HUES64 (cell line): ENCODE data around the gene SLC12A4.
"Not testable (repeated sequence)": the region's sequence is repeated elsewhere in the genome, so short reads cannot be mapped to it uniquely, and the experiment has no call there.

Experiments
- H3K27ac ChIP-seq: 2 replicates; pipeline ENCODE4 v1.7.0; 2013; ENCODE audit warnings: low read depth, low read length, inconsistent platforms
- H3K27me3 ChIP-seq: 2 replicates; pipeline ENCODE4 v1.6.1; 2013; ENCODE audit warnings: mild to moderate bottlenecking, low read length; ENCODE audit not compliant: insufficient read depth
- H3K36me3 ChIP-seq: 2 replicates; pipeline ENCODE4 v1.6.1; 2013; ENCODE audit warnings: mild to moderate bottlenecking, low read length; ENCODE audit not compliant: insufficient read depth
- H3K4me1 ChIP-seq: 2 replicates; pipeline ENCODE4 v1.6.1; 2013; ENCODE audit warnings: mild to moderate bottlenecking, low read length, moderate library complexity; ENCODE audit not compliant: insufficient read depth
- H3K4me3 ChIP-seq: 2 replicates; pipeline ENCODE4 v1.5.1; 2013; ENCODE audit warnings: mild to moderate bottlenecking, low read length, moderate library complexity
- H3K9ac ChIP-seq: 2 replicates; pipeline ENCODE4 v1.6.1; 2013; ENCODE audit warnings: mild to moderate bottlenecking, low read depth, low read length
- H3K9me3 ChIP-seq: 2 replicates; pipeline ENCODE4 v1.6.1; 2013; ENCODE audit warnings: low read depth, low read length; ENCODE audit not compliant: insufficient read depth
- WGBS: fragments of 150-250, 120-280 bp; methylation state at CpG from one replicate; pipeline ENCODE4 v1.1.7; 2013; ENCODE audit warnings: missing lambda C conversion rate; 5-methylcytosine and 5-hydroxymethylcytosine counted together

Gene SLC12A4

DNA sequence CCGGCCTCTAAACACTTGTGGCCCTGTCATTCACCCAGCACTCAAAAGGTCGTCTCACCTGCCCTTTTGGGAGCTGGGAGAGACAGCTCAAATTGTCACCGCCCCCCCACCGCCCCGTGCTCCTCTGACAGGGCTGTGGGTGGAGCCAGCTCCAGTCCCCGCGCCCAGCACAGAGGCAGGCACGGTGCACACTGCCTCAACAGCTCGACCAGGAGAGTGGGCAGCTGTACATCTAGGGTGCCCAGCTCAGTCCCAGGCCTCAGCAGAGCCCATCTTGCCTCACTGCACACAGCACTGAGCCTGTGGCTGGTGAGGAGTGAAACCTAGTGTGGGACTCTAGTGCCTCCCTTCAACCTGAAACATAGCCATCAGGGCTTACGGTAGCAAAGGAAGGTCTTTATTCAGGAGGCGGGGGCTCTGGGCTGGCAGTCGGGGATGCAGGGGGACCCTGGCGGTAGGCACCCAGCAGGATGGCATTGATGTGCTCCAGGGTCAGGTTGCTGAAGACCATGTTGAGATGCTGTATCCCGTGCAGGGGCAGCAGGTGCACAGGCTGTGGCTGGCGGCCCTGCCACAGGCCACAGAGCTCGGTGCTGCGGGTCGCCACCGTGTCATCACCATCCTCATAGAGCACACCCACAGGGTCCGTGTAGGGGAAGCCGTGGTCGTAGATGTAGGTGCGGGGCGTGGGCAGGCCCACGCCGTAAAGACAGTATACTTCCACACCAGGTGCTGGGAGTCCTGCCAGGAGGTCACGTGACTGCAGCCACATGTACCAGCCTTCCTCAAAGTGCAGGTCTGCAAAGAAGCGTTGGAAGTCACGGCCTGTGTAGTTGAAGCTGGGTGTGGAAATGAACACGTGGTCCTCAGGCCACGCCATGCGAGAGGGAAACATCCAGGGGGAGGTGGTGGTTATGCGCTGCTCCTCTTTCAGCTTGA lies 28.7 kb downstream of the SLC12A4 start:
- no peaks in the 10 kb centered on the region for H3K27me3 ChIP-seq
- 0 out of 2 replicates have a peak, but pooled peaks cover 4% of the 10 kb centered on the region for H3K4me1 ChIP-seq
- H3K27ac ChIP-seq = no peak overlapping the region
- no peaks in the 10 kb centered on the region for H3K9me3 ChIP-seq
- peaks cover 11% of the 10 kb centered on the region for H3K36me3 ChIP-seq
- H3K9ac ChIP-seq = no peak overlapping the region
- no peak overlapping the region for H3K4me3 ChIP-seq
- WGBS = 93% methylated on average over 33 of the region's 33 CpGs

DNA sequence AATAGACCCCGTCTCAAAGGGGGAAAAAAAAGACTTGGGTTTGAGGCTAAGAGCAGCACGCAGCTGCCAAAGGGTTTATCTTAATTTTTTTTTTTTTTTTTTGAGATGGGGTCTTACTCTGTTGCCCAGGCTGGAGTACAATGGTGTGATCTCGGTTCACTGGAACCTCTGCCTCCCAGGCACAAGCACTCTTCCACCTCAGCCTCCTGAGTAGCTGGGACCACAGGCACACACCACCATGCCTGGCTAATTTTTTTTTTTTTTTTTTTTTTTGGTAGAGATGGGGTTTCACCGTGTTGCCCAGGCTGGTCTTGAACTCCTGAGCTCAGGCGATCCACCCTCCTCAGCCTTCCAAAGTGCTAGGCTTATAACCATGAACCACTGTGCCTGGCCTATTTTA lies 30.7 kb downstream of the SLC12A4 start:
- 87% methylated on average over 5 of the region's 5 CpGs for WGBS
- not testable (repeated sequence) for H3K9ac ChIP-seq, H3K36me3 ChIP-seq, H3K27ac ChIP-seq, H3K9me3 ChIP-seq, H3K4me1 ChIP-seq, H3K4me3 ChIP-seq, H3K27me3 ChIP-seq

DNA sequence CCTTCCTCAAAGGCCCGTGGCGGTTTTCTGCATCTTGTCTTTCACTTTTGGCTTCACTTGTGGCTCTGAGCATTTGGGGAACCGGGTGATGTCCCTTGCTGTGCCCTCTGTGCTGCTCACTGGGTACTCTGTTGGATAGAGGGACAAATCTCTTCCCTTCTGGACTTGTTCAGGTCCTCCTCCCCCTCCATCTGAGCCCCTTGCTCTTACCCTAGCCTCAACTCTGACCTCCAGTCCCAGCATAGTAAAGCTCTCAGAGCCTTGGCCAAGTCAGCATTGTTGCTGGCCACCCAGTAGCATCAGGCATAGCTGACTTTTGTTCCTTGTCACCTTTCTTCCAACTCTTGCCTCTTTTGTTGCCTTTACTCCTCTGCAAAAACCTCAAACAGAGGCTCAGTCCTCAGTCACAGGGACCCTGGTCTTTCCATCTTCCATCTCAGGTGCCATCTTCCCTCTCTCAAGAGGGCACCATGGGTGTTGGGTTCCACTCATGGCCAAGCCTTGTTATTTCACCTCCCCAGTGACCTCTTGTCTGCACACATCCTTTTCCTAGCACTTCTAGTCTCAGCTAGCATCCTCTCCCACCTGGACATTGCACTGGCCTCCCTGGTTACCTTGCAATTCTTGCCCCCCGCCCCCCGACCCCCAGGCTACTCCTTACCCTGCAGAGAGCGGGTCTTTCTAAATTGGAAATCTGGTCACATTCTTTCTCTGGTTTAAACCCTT lies 31.4 kb downstream of the SLC12A4 start:
- H3K9me3 ChIP-seq = no peaks in the 10 kb centered on the region
- peaks cover 4% of the 10 kb centered on the region; the same call in 1 of the 2 replicates for H3K4me1 ChIP-seq
- 0 out of 2 replicates have a peak, but pooled peaks cover 6% of the 10 kb centered on the region for H3K36me3 ChIP-seq
- WGBS = 51% methylated on average over 6 of the region's 6 CpGs
- H3K9ac ChIP-seq = peak overlapping the region; percentile 85
- peak overlapping the region; percentile 87 for H3K4me3 ChIP-seq
- no peaks in the 10 kb centered on the region for H3K27me3 ChIP-seq
- H3K27ac ChIP-seq = no peak overlapping the region

DNA sequence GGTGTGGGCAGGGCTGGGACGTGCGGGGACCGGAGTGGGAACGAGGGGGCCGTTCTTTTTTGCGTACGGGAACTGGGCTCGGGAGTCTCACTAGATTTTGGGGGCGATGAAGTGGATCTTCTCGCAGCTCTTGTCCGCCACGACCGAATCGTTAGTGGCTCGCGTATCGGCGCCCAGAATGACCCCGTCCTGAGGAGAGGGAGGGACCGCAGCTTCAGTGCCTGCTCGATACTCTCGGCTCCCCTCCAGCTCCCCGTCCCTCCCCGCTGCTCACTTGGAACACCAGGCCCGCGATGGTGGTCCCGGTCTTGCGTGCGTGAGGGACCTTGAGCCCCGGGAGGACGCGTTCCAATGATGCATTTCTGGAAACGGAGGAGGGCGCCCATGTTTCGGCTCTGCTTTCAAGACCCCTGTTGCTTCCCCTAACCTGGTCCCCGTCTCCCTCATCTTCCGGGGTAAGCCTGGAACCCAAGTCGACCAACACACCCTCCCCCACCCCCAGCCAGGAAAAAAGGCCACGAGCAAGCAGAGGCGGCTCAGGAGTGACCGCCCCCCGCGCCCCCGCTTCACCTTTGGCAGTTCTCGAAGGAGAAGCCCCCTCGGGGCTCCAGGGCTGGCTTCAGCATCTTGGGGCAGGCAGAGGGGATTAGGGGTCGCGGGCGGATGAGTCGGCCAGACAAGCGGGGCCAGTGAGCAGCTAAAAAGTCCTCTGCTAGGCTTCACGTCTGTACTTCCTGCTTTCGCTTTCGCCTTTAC lies 32.1 kb downstream of the SLC12A4 start, which contains the start of gene PSMB10:
TSS of gene PSMB10 (minus strand) at position 727 of the 756 bp plus-strand sequence. CDS start at position 626, 101 bp downstream.
- Histone ChIP-seq H3K27me3 (no peaks in the 10 kb centered on the region), H3K4me3 (peak within 1 kb of the TSS; percentile 87), H3K9me3 (no peaks in the 10 kb centered on the region), H3K36me3 (0 out of 2 replicates have a peak, but pooled peaks cover 6% of the 10 kb centered on the region), H3K4me1 (peaks cover 4% of the 10 kb centered on the region; the same call in 1 of the 2 replicates), H3K27ac (peak within 1 kb of the TSS; percentile 65), H3K9ac (peak within 1 kb of the TSS; percentile 85)
- 1% methylated on average over 54 of the region's 54 CpGs for whole genome bisulfite sequencing

DNA sequence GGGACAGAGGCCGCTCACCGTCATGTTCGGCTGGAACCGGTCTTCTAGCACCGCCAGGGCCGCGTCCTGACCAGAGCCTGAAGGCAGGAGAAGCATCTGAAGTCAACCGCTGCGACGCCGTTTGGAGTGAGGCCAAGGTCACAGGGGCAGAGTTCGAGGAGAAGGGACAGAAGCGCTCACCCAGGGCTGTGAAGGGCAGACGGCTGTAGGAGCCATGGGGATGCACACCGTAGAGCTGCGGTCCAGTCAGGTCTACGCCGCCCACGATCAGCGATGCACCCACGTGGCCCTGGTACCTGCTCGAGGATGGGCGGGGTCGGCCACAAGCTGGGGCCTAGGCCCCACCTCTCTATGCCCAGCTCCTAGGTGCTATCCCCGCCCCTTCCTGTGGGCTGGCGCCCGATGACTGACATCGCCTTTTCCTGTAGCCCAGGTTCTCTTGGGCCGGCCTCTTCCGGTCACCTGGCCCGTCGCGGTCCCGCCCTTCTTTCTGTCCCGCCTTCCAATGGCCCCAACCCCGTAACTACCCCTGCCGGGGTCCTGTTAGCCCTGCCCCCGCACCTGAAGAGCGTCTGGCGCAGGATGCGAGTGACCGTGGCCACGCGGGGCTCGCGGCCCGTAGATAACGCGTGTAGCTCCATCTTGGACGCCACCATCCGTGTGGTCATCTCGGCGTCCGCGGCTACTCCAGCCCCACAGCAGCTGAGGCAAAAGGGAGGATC lies 32.9 kb downstream of the SLC12A4 start:
- Histone ChIP-seq H3K36me3 (0 out of 2 replicates have a peak, but pooled peaks cover 6% of the 10 kb centered on the region), H3K4me1 (peaks cover 4% of the 10 kb centered on the region; the same call in 1 of the 2 replicates), H3K4me3 (peak overlapping the region; percentile 87), H3K9me3 (no peaks in the 10 kb centered on the region), H3K27me3 (no peaks in the 10 kb centered on the region), H3K9ac (peak overlapping the region; percentile 85), H3K27ac (peak overlapping the region; percentile 65)
- under 1% methylated on average over 55 of the region's 55 CpGs for WGBS

DNA sequence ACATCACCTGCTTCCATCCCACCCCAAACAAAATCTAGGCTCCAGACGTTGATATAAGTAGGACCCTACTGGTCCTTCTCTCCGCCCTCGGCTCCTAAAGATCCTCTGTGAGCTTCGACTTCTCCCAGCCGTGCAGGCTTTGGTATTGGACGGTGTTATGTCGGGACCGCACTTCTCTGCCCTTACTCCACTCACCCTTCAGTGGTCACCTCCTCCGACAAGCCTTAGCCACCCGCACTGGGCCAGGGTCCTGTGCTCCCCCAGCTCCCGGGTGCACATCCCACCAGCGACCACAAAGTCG lies 33.4 kb downstream of the SLC12A4 start:
- Histone ChIP-seq H3K9me3 (no peaks in the 10 kb centered on the region), H3K27me3 (no peaks in the 10 kb centered on the region), H3K9ac (peak overlapping the region; percentile 55), H3K4me1 (peaks cover 4% of the 10 kb centered on the region; the same call in 1 of the 2 replicates), H3K36me3 (peaks cover 7% of the 10 kb centered on the region; the same call in 1 of the 2 replicates), H3K4me3 (peak overlapping the region; percentile 87), H3K27ac (no peak overlapping the region)
- 8% methylated on average over 13 of the region's 13 CpGs for WGBS

DNA sequence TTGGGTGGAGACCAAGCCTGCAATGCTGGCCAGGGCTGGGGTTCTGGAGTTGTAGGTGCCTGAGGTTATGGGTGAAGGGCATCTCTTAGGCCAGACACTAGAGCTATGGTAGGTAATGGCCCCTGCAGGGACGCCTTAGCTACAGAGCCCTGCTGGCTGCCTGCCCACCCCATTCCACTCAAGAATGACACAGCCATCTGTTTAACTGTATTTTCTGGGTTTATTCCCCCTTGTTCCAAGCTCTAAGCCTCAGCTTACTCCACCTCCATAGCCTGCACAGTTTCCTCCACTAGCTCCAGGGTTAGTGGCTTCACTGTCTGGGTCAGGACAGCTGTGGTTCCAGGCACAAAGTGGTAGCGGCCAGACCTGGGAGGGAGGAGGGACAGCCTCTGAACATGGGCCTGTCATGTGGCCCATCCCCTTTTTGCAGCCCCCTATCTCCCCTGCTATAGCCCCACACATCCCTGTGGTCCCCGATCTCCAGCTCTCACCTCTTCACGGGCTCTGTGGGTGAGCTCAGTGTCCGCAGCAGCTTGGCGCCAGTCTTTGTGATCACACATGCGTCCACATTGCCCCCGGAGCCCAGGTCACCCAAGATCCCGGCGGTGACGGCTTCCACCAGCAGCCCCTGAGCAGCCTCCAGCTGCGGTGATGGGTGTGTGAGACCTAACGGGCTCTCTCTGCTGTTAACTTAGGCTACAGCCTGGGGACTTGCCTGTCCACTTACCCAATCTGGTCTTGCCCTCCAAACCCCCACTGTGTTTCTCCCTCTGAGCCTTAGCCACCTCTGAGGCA lies 33.9 kb downstream of the SLC12A4 start:
- Histone ChIP-seq H3K4me1 (peaks cover 4% of the 10 kb centered on the region; the same call in 1 of the 2 replicates), H3K27ac (no peak overlapping the region), H3K27me3 (no peaks in the 10 kb centered on the region), H3K36me3 (peaks cover 12% of the 10 kb centered on the region), H3K9me3 (no peaks in the 10 kb centered on the region), H3K4me3 (peak overlapping the region; percentile 87), H3K9ac (peak overlapping the region; percentile 55)
- 61% methylated on average over 13 of the region's 13 CpGs for WGBS

DNA sequence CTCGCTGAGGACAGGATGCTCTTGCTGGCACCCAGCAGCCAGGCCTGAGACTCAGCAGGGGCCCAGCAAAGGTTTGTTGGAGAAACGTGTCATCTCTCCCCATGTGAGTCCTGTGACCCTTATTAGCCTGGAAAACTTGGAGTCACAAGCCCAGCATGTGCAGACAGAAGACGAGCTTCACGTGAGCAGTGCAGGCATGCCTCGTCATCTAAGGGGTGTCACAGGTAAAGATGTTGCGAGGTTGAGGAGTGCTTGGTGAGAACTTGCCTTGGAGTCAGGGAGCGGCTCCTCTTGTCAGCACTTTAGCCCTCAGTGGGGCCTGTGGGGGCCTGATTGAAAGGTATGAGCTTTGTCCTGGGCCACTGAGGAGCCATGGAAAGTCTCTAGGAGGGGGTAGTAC lies 34.6 kb downstream of the SLC12A4 start:
- no peaks in the 10 kb centered on the region for H3K27me3 ChIP-seq
- WGBS = 92% methylated on average over 7 of the region's 7 CpGs
- no peaks in the 10 kb centered on the region for H3K9me3 ChIP-seq
- H3K9ac ChIP-seq = no peak overlapping the region
- peaks cover 13% of the 10 kb centered on the region for H3K36me3 ChIP-seq
- peak overlapping the region; percentile 87; the same call in 1 of the 2 replicates for H3K4me3 ChIP-seq
- H3K4me1 ChIP-seq = peaks cover 4% of the 10 kb centered on the region; the same call in 1 of the 2 replicates
- no peak overlapping the region for H3K27ac ChIP-seq

DNA sequence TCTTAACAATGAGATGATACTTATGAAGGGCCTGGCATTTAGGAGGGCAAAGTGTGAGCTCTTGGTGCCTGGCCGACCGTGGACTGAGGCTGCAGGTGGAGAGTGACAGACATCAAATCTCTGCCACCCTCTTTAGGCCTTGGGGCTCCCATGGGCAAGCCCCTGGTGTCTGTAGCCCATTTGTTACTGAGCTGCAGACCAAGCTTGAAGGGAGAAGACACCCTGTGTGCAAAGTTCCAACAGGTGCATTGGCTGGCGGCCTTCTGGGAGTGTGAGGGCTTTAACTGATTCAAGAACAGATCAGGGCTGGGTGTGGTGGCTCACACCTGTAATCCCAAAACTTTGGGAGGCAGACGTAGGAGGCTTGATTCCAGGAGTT lies 36.0 kb downstream of the SLC12A4 start:
- H3K9me3 ChIP-seq = no peaks in the 10 kb centered on the region
- peaks cover 16% of the 10 kb centered on the region for H3K36me3 ChIP-seq
- no peak overlapping the region for H3K9ac ChIP-seq
- 99% methylated on average over 4 of the region's 4 CpGs for WGBS
- H3K4me3 ChIP-seq = no peak overlapping the region
- H3K27ac ChIP-seq = no peak overlapping the region
- H3K4me1 ChIP-seq = peaks cover 4% of the 10 kb centered on the region; the same call in 1 of the 2 replicates
- H3K27me3 ChIP-seq = no peaks in the 10 kb centered on the region
